KOPT-K1 (cell line): ENCODE measurements around the gene LGR4.

Experiments used
- H3K27ac ChIP-seq: fragments of 200-600 bp; sonication (generic); 2 replicates; pipeline ENCODE4 v1.5.1; 2016; ENCODE audit warnings: antibody characterized with exemption, mild to moderate bottlenecking, low read depth, low read length; ENCODE audit not compliant: poor library complexity, severe bottlenecking
- H3K36me3 ChIP-seq: fragments of 200-600 bp; sonication (generic); 2 replicates; pipeline ENCODE4 v1.5.1; 2017; ENCODE audit warnings: antibody characterized with exemption, mild to moderate bottlenecking, low read length, moderate library complexity; ENCODE audit not compliant: insufficient read depth
- H3K9me3 ChIP-seq: fragments of 200-600 bp; sonication (generic); 2 replicates; pipeline ENCODE4 v1.5.1; 2017; ENCODE audit warnings: antibody characterized with exemption, low read length, mild to moderate bottlenecking; ENCODE audit not compliant: insufficient read depth, poor library complexity, severe bottlenecking

LGR4 gene

GRCh38 chr11:27497284-27497866 is 24.8 kb upstream of the LGR4 start:
- peaks cover 97% of the 10 kb centered on the region for H3K36me3 ChIP-seq
- no peak overlapping the region for H3K27ac ChIP-seq
- no peaks in the 10 kb centered on the region for H3K9me3 ChIP-seq

GRCh38 chr11:27496461-27496860 is 23.9 kb upstream of the LGR4 start:
- no peaks in the 10 kb centered on the region for H3K9me3 ChIP-seq
- peaks cover 97% of the 10 kb centered on the region for H3K36me3 ChIP-seq
- no peak overlapping the region for H3K27ac ChIP-seq

GRCh38 chr11:27495710-27496300 is 23.2 kb upstream of the LGR4 start:
- H3K9me3 ChIP-seq: no peaks in the 10 kb centered on the region
- H3K27ac ChIP-seq: no peak overlapping the region
- H3K36me3 ChIP-seq: peaks cover 97% of the 10 kb centered on the region

- H3K36me3 ChIP-seq: peaks cover 39% of the 10 kb centered on the region
- H3K9me3 ChIP-seq: no peaks in the 10 kb centered on the region
- no peak overlapping the region for H3K27ac ChIP-seq
Measured at GRCh38 chr11:27489092-27489491, 16.5 kb upstream of the LGR4 start.

GRCh38 chr11:27487706-27488105 is 15.1 kb upstream of the LGR4 start:
- Histone ChIP-seq H3K9me3 (no peaks in the 10 kb centered on the region), H3K36me3 (peaks cover 25% of the 10 kb centered on the region), H3K27ac (no peak overlapping the region)

- Histone ChIP-seq H3K36me3 (peaks cover 9% of the 10 kb centered on the region), H3K9me3 (no peaks in the 10 kb centered on the region)
Measured at GRCh38 chr11:27485930-27486773, 13.6 kb upstream of the LGR4 start.

GRCh38 chr11:27482793-27483192 is 10.2 kb upstream of the LGR4 start:
- no peak overlapping the region for H3K27ac ChIP-seq
- H3K36me3 ChIP-seq: no peaks in the 10 kb centered on the region
- no peaks in the 10 kb centered on the region for H3K9me3 ChIP-seq

More at GRCh38 chr11:27485930-27486773, 13.6 kb upstream of the LGR4 start:
- no peak overlapping the region for H3K27ac ChIP-seq

GRCh38 chr11:27481992-27482391 is 9.4 kb upstream of the LGR4 start:
- H3K27ac ChIP-seq: no peak overlapping the region
- no peaks in the 10 kb centered on the region for H3K36me3 ChIP-seq
- no peaks in the 10 kb centered on the region for H3K9me3 ChIP-seq

GRCh38 chr11:27477831-27478230 is 5.2 kb upstream of the LGR4 start:
- Histone ChIP-seq H3K27ac (no peak overlapping the region), H3K9me3 (peaks cover 4% of the 10 kb centered on the region), H3K36me3 (no peaks in the 10 kb centered on the region)

- Histone ChIP-seq H3K9me3 (peaks cover 9% of the 10 kb centered on the region), H3K36me3 (no peaks in the 10 kb centered on the region), H3K27ac (no peak overlapping the region)
Measured at GRCh38 chr11:27477243-27477642, 4.7 kb upstream of the LGR4 start.

GRCh38 chr11:27475622-27476021 is 3.0 kb upstream of the LGR4 start:
- Histone ChIP-seq H3K36me3 (no peaks in the 10 kb centered on the region), H3K27ac (no peak overlapping the region), H3K9me3 (peaks cover 10% of the 10 kb centered on the region)

GRCh38 chr11:27473017-27473406 is 422 bp upstream of the LGR4 start:
- Histone ChIP-seq H3K27ac (no peak overlapping the region), H3K9me3 (peaks cover 10% of the 10 kb centered on the region), H3K36me3 (no peaks in the 10 kb centered on the region)

GRCh38 chr11:27471589-27472397 is 797 bp downstream of the LGR4 start:
- no peak overlapping the region for H3K27ac ChIP-seq
- H3K36me3 ChIP-seq: no peaks in the 10 kb centered on the region
- peaks cover 10% of the 10 kb centered on the region for H3K9me3 ChIP-seq

- no peaks in the 10 kb centered on the region for H3K36me3 ChIP-seq
Measured at GRCh38 chr11:27470826-27471588, 1.6 kb downstream of the LGR4 start.

More at GRCh38 chr11:27470826-27471588, 1.6 kb downstream of the LGR4 start:
- H3K9me3 ChIP-seq: peaks cover 10% of the 10 kb centered on the region
- no peak overlapping the region for H3K27ac ChIP-seq
